ENCODE results near the gene AACS. TPM values are rescaled to one million over a fixed set of nuclear protein-coding genes. Genes with fewer than 3 reads are reported as not detected.

Gene AACS
- polyA plus RNA-seq, 2 donors, result 24.3 to 26.9 TPM

DNA sequence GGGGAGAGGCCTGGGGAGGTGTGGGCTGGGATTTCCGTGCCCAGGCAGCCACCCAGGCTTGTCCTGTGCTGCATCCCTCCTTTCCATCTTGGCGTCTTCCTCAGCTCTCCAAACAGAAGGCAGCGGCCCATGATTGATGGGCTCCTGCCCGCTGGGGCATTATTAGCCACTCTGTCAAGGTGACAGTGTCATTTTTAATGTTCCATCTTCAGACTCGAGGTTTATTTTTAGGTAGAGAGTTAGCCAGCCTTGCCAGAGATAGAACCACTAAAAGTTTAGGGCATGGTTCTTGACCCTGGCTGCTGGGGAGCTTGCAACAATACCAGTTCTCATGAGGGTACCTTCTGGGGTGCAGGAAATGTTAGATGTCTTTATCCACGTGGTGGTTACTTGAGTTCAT lies 90.1 kb downstream of the AACS start:
- H3K4me1 ChIP-seq (ENCODE audit: control insufficient read depth in 2 of 2, insufficient read depth in 2 of 2, low read length in 1 of 2), result peaks cover 0 to 3% of the 10 kb centered on the region in 2 donors
- H3K27ac ChIP-seq (ENCODE audit: low read depth in 2 of 2, low read length in 1 of 2), result no peak overlapping the region
- 26 to 38% methylated on average over 6 of the region's 6 CpGs for WGBS, 2 donors
- H3K4me3 ChIP-seq (ENCODE audit: low read depth in 1 of 2, low read length in 2 of 2), result no peak overlapping the region
- H3K9me3 ChIP-seq (ENCODE audit: control insufficient read depth in 2 of 2, insufficient read depth in 1 of 2, low read depth in 1 of 2, low read length in 1 of 2), result peaks cover 0 to 3% of the 10 kb centered on the region in 2 donors
- H3K36me3 ChIP-seq (ENCODE audit: control insufficient read depth in 2 of 2, insufficient read depth in 2 of 2, low read length in 1 of 2), result no peaks in the 10 kb centered on the region
- H3K27me3 ChIP-seq (ENCODE audit: control insufficient read depth in 1 of 2, insufficient read depth in 2 of 2, low read length in 2 of 2), result no peaks in the 10 kb centered on the region

- H3K36me3 ChIP-seq (ENCODE audit: control insufficient read depth in 2 of 2, insufficient read depth in 2 of 2, low read length in 1 of 2), result no peaks in the 10 kb centered on the region
- no peaks in the 10 kb centered on the region for H3K27me3 ChIP-seq (ENCODE audit: control insufficient read depth in 1 of 2, insufficient read depth in 2 of 2, low read length in 2 of 2)
- H3K9me3 ChIP-seq (ENCODE audit: control insufficient read depth in 2 of 2, insufficient read depth in 1 of 2, low read depth in 1 of 2, low read length in 1 of 2), result peaks cover 0 to 3% of the 10 kb centered on the region in 2 donors
- WGBS, 2 donors, result 88 to 94% methylated on average over 3 of the region's 3 CpGs
- H3K4me3 ChIP-seq (ENCODE audit: low read depth in 1 of 2, low read length in 2 of 2), result no peak overlapping the region
- no peak overlapping the region for H3K27ac ChIP-seq (ENCODE audit: low read depth in 2 of 2, low read length in 1 of 2)
- peaks cover 0 to 3% of the 10 kb centered on the region in 2 donors for H3K4me1 ChIP-seq (ENCODE audit: control insufficient read depth in 2 of 2, insufficient read depth in 2 of 2, low read length in 1 of 2)
Observed at GRCh38 chr12:125157177-125157576, 91.9 kb downstream of the AACS start.

DNA sequence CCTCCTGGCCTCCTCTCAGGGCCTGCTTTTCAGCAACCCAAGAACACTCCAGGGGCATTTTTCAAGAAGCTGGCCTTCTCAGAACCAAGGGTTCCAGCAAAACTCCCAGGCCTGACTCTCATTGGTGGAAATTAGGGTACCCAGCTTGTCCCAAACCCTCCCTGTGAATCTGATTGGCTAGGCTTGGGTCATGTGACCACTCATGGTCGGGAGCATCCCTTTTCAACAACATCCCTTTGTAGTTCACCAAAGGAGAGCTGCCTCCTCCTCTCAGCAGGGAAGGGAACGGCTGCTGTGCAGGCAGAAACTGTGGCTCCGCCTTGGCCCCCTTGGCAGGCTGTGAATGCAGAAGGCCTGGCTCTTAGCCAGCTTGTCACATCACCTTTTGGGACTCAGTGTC lies 94.5 kb downstream of the AACS start:
- 54 to 66% methylated on average over 3 of the region's 3 CpGs for WGBS, 2 donors
- Histone ChIP-seq H3K4me1 (ENCODE audit: control insufficient read depth in 2 of 2, insufficient read depth in 2 of 2, low read length in 1 of 2) (peaks cover 0 to 5% of the 10 kb centered on the region in 2 donors), H3K27me3 (ENCODE audit: control insufficient read depth in 1 of 2, insufficient read depth in 2 of 2, low read length in 2 of 2) (no peaks in the 10 kb centered on the region), H3K27ac (ENCODE audit: low read depth in 2 of 2, low read length in 1 of 2) (no peak overlapping the region), H3K4me3 (ENCODE audit: low read depth in 1 of 2, low read length in 2 of 2) (no peak overlapping the region), H3K36me3 (ENCODE audit: control insufficient read depth in 2 of 2, insufficient read depth in 2 of 2, low read length in 1 of 2) (no peaks in the 10 kb centered on the region), H3K9me3 (ENCODE audit: control insufficient read depth in 2 of 2, insufficient read depth in 1 of 2, low read depth in 1 of 2, low read length in 1 of 2) (peaks cover 0 to 3% of the 10 kb centered on the region in 2 donors)

DNA sequence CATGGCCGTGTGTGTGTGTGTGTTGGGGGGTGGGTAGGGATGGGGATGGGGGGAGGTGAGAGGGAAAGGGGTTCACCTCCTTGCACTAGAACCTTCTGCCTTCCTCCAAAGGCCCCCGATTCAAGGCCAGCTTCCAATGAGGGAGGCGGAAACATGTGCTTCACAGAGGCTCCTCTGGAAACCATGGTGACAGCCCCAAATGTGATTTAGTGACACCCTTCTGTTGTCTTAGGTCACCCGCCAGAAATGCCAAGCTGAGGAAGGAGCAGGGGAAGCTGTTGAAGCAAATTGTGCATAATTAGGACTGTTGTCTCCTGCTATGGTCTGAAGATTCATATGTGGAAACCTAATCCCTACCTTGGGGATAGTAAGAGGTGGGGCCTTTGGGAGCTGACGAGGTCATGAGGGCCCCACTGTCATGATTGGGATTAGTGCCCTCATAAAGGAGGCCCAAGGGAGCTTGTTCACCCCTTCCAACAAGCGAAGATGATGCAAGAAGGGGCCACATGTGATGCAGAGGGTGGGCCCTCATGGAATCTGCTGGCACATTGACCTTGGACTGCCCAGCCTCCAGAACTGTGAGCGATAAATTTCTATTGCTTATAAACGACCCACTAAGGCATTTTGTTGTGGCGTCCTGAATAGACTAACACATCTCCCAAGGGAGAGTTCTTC lies 95.2 kb downstream of the AACS start:
- no peaks in the 10 kb centered on the region for H3K36me3 ChIP-seq (ENCODE audit: control insufficient read depth in 2 of 2, insufficient read depth in 2 of 2, low read length in 1 of 2)
- H3K9me3 ChIP-seq (ENCODE audit: control insufficient read depth in 2 of 2, insufficient read depth in 1 of 2, low read depth in 1 of 2, low read length in 1 of 2), result peaks cover 0 to 3% of the 10 kb centered on the region in 2 donors
- 79 to 82% methylated on average over 9 of the region's 9 CpGs for WGBS, 2 donors
- H3K27me3 ChIP-seq (ENCODE audit: control insufficient read depth in 1 of 2, insufficient read depth in 2 of 2, low read length in 2 of 2), result no peaks in the 10 kb centered on the region
- H3K4me3 ChIP-seq (ENCODE audit: low read depth in 1 of 2, low read length in 2 of 2), result no peak overlapping the region
- H3K27ac ChIP-seq (ENCODE audit: low read depth in 2 of 2, low read length in 1 of 2), result no peak overlapping the region
- H3K4me1 ChIP-seq (ENCODE audit: control insufficient read depth in 2 of 2, insufficient read depth in 2 of 2, low read length in 1 of 2), result peaks cover 0 to 2% of the 10 kb centered on the region in 2 donors

- H3K4me3 ChIP-seq (ENCODE audit: low read depth in 1 of 2, low read length in 2 of 2), result no peak overlapping the region
- no peaks in the 10 kb centered on the region for H3K36me3 ChIP-seq (ENCODE audit: control insufficient read depth in 2 of 2, insufficient read depth in 2 of 2, low read length in 1 of 2)
- no peak overlapping the region for H3K27ac ChIP-seq (ENCODE audit: low read depth in 2 of 2, low read length in 1 of 2)
- no peaks in the 10 kb centered on the region for H3K27me3 ChIP-seq (ENCODE audit: control insufficient read depth in 1 of 2, insufficient read depth in 2 of 2, low read length in 2 of 2)
- H3K4me1 ChIP-seq (ENCODE audit: control insufficient read depth in 2 of 2, insufficient read depth in 2 of 2, low read length in 1 of 2), result peaks cover 0 to 2% of the 10 kb centered on the region in 2 donors
- WGBS, 2 donors, result 39 to 42% methylated on average over 2 of the region's 2 CpGs
- peaks cover 0 to 5% of the 10 kb centered on the region in 2 donors for H3K9me3 ChIP-seq (ENCODE audit: control insufficient read depth in 2 of 2, insufficient read depth in 1 of 2, low read depth in 1 of 2, low read length in 1 of 2)
Observed at GRCh38 chr12:125161712-125162022, 96.4 kb downstream of the AACS start.

GRCh38 chr12:125162489-125163028 lies 97.3 kb downstream of the AACS start:
- 84 to 88% methylated on average over 15 of the region's 15 CpGs for WGBS, 2 donors
- H3K27me3 ChIP-seq (ENCODE audit: control insufficient read depth in 1 of 2, insufficient read depth in 2 of 2, low read length in 2 of 2), result no peaks in the 10 kb centered on the region
- no peaks in the 10 kb centered on the region for H3K36me3 ChIP-seq (ENCODE audit: control insufficient read depth in 2 of 2, insufficient read depth in 2 of 2, low read length in 1 of 2)

GRCh38 chr12:125163148-125163547 lies 97.9 kb downstream of the AACS start:
- no peak overlapping the region for H3K27ac ChIP-seq (ENCODE audit: low read depth in 2 of 2, low read length in 1 of 2)
- no peaks in the 10 kb centered on the region for H3K27me3 ChIP-seq (ENCODE audit: control insufficient read depth in 1 of 2, insufficient read depth in 2 of 2, low read length in 2 of 2)
- H3K4me1 ChIP-seq (ENCODE audit: control insufficient read depth in 2 of 2, insufficient read depth in 2 of 2, low read length in 1 of 2), result peaks cover 0 to 2% of the 10 kb centered on the region in 2 donors
- no peak overlapping the region for H3K4me3 ChIP-seq (ENCODE audit: low read depth in 1 of 2, low read length in 2 of 2)
- H3K9me3 ChIP-seq (ENCODE audit: control insufficient read depth in 2 of 2, insufficient read depth in 1 of 2, low read depth in 1 of 2, low read length in 1 of 2), result peaks cover 0 to 3% of the 10 kb centered on the region in 2 donors
- 87 to 88% methylated on average over 12 of the region's 12 CpGs for WGBS, 2 donors
- no peaks in the 10 kb centered on the region for H3K36me3 ChIP-seq (ENCODE audit: control insufficient read depth in 2 of 2, insufficient read depth in 2 of 2, low read length in 1 of 2)

More at GRCh38 chr12:125162489-125163028, 97.3 kb downstream of the AACS start:
- Histone ChIP-seq H3K9me3 (ENCODE audit: control insufficient read depth in 2 of 2, insufficient read depth in 1 of 2, low read depth in 1 of 2, low read length in 1 of 2) (peaks cover 0 to 3% of the 10 kb centered on the region in 2 donors), H3K27ac (ENCODE audit: low read depth in 2 of 2, low read length in 1 of 2) (no peak overlapping the region), H3K4me3 (ENCODE audit: low read depth in 1 of 2, low read length in 2 of 2) (no peak overlapping the region), H3K4me1 (ENCODE audit: control insufficient read depth in 2 of 2, insufficient read depth in 2 of 2, low read length in 1 of 2) (peaks cover 0 to 2% of the 10 kb centered on the region in 2 donors)

- Histone ChIP-seq H3K4me3 (ENCODE audit: low read depth in 1 of 2, low read length in 2 of 2) (no peak overlapping the region), H3K9me3 (ENCODE audit: control insufficient read depth in 2 of 2, insufficient read depth in 1 of 2, low read depth in 1 of 2, low read length in 1 of 2) (peaks cover 0 to 3% of the 10 kb centered on the region in 2 donors), H3K4me1 (ENCODE audit: control insufficient read depth in 2 of 2, insufficient read depth in 2 of 2, low read length in 1 of 2) (peaks cover 0 to 2% of the 10 kb centered on the region in 2 donors), H3K27ac (ENCODE audit: low read depth in 2 of 2, low read length in 1 of 2) (no peak overlapping the region), H3K36me3 (ENCODE audit: control insufficient read depth in 2 of 2, insufficient read depth in 2 of 2, low read length in 1 of 2) (no peaks in the 10 kb centered on the region), H3K27me3 (ENCODE audit: control insufficient read depth in 1 of 2, insufficient read depth in 2 of 2, low read length in 2 of 2) (no peaks in the 10 kb centered on the region)
- 83 to 89% methylated on average over 8 of the region's 8 CpGs for WGBS, 2 donors
Observed at GRCh38 chr12:125164541-125164940, 99.3 kb downstream of the AACS start.

GRCh38 chr12:125166041-125166440 lies 100.8 kb downstream of the AACS start:
- no peaks in the 10 kb centered on the region for H3K36me3 ChIP-seq (ENCODE audit: control insufficient read depth in 2 of 2, insufficient read depth in 2 of 2, low read length in 1 of 2)
- no peak overlapping the region for H3K27ac ChIP-seq (ENCODE audit: low read depth in 2 of 2, low read length in 1 of 2)
- WGBS, 2 donors, result 83 to 89% methylated on average over 4 of the region's 4 CpGs
- H3K27me3 ChIP-seq (ENCODE audit: control insufficient read depth in 1 of 2, insufficient read depth in 2 of 2, low read length in 2 of 2), result no peaks in the 10 kb centered on the region
- no peak overlapping the region for H3K4me3 ChIP-seq (ENCODE audit: low read depth in 1 of 2, low read length in 2 of 2)
- peaks cover 0 to 2% of the 10 kb centered on the region in 2 donors for H3K4me1 ChIP-seq (ENCODE audit: control insufficient read depth in 2 of 2, insufficient read depth in 2 of 2, low read length in 1 of 2)
- H3K9me3 ChIP-seq (ENCODE audit: control insufficient read depth in 2 of 2, insufficient read depth in 1 of 2, low read depth in 1 of 2, low read length in 1 of 2), result peaks cover 0 to 3% of the 10 kb centered on the region in 2 donors

DNA sequence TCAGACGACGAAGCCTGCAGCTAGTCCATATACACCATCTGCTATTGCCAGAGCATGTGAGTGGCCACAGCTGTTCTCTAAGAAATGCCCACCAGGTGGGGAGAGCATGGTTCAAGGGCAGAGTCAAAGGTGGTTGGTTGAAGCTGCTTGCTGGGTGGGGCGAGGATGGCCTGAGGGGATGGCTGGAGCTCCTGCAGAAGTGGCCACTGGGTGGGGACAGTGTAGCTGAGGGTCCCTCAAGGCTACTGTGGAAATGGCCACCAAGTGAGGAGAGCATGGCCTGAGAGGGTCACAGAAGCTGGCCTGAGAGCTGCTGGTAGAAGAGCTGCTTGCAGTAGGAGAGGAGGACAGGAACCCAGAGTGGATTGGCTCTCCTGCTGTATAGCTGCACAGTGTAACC lies 102.4 kb downstream of the AACS start:
- peaks cover 0 to 3% of the 10 kb centered on the region in 2 donors for H3K9me3 ChIP-seq (ENCODE audit: control insufficient read depth in 2 of 2, insufficient read depth in 1 of 2, low read depth in 1 of 2, low read length in 1 of 2)
- H3K4me1 ChIP-seq (ENCODE audit: control insufficient read depth in 2 of 2, insufficient read depth in 2 of 2, low read length in 1 of 2), result no peaks in the 10 kb centered on the region
- no peaks in the 10 kb centered on the region for H3K27me3 ChIP-seq (ENCODE audit: control insufficient read depth in 1 of 2, insufficient read depth in 2 of 2, low read length in 2 of 2)
- H3K36me3 ChIP-seq (ENCODE audit: control insufficient read depth in 2 of 2, insufficient read depth in 2 of 2, low read length in 1 of 2), result no peaks in the 10 kb centered on the region
- H3K4me3 ChIP-seq (ENCODE audit: low read depth in 1 of 2, low read length in 2 of 2), result no peak overlapping the region
- 67 to 77% methylated on average over 3 of the region's 3 CpGs for WGBS, 2 donors
- H3K27ac ChIP-seq (ENCODE audit: low read depth in 2 of 2, low read length in 1 of 2), result no peak overlapping the region

Data from esophagus (tissue), 2 donors.